ENCODE data around the gene AQP5. TPM values are rescaled to one million over a fixed set of nuclear protein-coding genes. Genes with fewer than 3 reads are reported as not detected.
A peak's percentile ranks its signal among the peaks of the same experiment; 100 is the strongest.

AQP5 gene
- total RNA-seq, 2 donors from 2014 or later, result 0.42 to 0.54 TPM

- Histone ChIP-seq H3K36me3 (no peaks in the 10 kb centered on the region), H3K27me3 (replicated peaks; ENCODE audit: insufficient read depth) (no peaks in the 10 kb centered on the region), H3K27ac (no peak overlapping the region), H3K9me3 (no peaks in the 10 kb centered on the region), H3K4me1 (ENCODE audit: control insufficient read depth in 1 of 2, low read depth in 2 of 2) (peaks cover 9 to 24% of the 10 kb centered on the region in 2 donors), H3K4me3 (no peak overlapping the region)
- DNase-seq (ENCODE audit: low spot score), result no peak
- ATAC-seq (ENCODE audit: insufficient number of reproducible peaks, low FRiP score, low read depth), result no peak
- no peak for TF ChIP-seq CTCF (IDR thresholded peaks at IDR 0.05)
These were observed 11.7 kb downstream of the AQP5 start for GRCh38 chr12:49973361-49973830.

DNA sequence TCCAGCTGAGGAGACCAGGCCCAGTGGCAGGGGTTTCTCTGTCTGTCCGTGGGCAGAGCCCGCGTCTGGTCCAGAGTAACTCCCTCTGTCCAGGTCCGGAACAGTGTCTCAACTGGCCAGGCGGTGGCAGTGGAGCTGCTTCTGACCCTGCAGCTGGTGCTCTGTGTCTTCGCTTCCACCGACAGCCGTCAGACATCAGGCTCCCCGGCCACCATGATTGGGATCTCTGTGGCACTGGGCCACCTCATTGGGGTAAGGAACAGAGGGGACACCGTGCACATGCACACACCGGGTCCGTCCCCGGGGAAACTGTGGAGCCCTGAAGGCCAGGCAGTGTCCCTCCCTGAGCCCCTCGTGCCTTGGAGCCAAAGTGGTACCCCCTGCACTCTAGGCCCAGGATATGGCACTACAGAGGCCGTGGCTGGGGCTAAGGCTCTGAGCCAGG, 12.6 kb downstream of the AQP5 start:
- Histone ChIP-seq H3K27ac (peak overlapping the region; percentile 4 to 5), H3K36me3 (no peaks in the 10 kb centered on the region), H3K4me1 (ENCODE audit: control insufficient read depth in 1 of 2, low read depth in 2 of 2) (peaks cover 9 to 24% of the 10 kb centered on the region in 2 donors), H3K9me3 (no peaks in the 10 kb centered on the region), H3K4me3 (peak overlapping the region; percentile 47), H3K27me3 (replicated peaks; ENCODE audit: insufficient read depth) (no peaks in the 10 kb centered on the region)
- ATAC-seq (ENCODE audit: insufficient number of reproducible peaks, low FRiP score, low read depth) (no peak), DNase-seq (ENCODE audit: low spot score) (no peak)
- TF ChIP-seq CTCF (IDR thresholded peaks at IDR 0.05), result peak; percentile 40

DNA sequence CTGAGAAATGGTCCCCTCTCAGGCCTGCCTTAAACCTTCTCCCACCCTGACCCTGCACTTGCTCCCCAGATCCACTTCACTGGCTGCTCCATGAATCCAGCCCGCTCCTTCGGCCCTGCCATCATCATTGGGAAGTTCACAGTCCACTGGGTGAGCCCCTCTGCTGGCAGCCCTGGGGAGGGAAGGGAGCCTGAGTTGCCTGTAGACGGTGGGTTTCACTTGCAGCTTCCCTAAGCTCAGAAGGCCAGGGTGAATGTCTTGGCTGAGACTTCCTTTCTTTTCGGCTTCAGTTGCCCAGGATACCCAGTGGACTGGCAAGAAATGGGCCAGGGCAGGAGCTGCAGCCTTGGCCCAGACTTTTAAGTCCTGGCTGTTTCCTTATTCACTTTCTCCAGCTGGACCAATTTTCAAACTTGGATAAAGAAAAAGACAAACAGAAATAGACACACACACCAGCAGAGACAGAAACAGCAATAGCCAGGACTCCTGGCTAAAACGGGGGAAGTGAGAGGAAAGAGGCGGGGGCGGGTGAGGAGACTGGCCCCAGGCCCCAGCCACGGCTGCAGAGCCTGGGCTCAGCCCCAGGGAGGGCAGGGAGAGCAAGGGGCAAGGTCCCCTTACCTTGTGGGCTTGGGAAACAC, 13.1 kb downstream of the AQP5 start:
- Histone ChIP-seq H3K36me3 (no peaks in the 10 kb centered on the region), H3K4me1 (ENCODE audit: control insufficient read depth in 1 of 2, low read depth in 2 of 2) (peaks cover 9 to 24% of the 10 kb centered on the region in 2 donors), H3K9me3 (no peaks in the 10 kb centered on the region), H3K27me3 (replicated peaks; ENCODE audit: insufficient read depth) (no peaks in the 10 kb centered on the region), H3K27ac (peak overlapping the region; percentile 4 to 5), H3K4me3 (peak overlapping the region; percentile 47)
- ATAC-seq (ENCODE audit: insufficient number of reproducible peaks, low FRiP score, low read depth), result peak; percentile 20
- DNase-seq (ENCODE audit: low spot score), result no peak
- TF ChIP-seq CTCF (IDR thresholded peaks at IDR 0.05), result no peak

- Histone ChIP-seq H3K4me3 (peak overlapping the region; percentile 47), H3K27ac (peak overlapping the region; percentile 4 to 5), H3K4me1 (ENCODE audit: control insufficient read depth in 1 of 2, low read depth in 2 of 2) (peaks cover 9 to 24% of the 10 kb centered on the region in 2 donors), H3K9me3 (no peaks in the 10 kb centered on the region), H3K36me3 (no peaks in the 10 kb centered on the region), H3K27me3 (replicated peaks; ENCODE audit: insufficient read depth) (no peaks in the 10 kb centered on the region)
- no peak for DNase-seq (ENCODE audit: low spot score)
- no peak for ATAC-seq (ENCODE audit: insufficient number of reproducible peaks, low FRiP score, low read depth)
- no peak for TF ChIP-seq CTCF (IDR thresholded peaks at IDR 0.05)
These were observed 13.7 kb downstream of the AQP5 start for GRCh38 chr12:49975318-49975761.

DNA sequence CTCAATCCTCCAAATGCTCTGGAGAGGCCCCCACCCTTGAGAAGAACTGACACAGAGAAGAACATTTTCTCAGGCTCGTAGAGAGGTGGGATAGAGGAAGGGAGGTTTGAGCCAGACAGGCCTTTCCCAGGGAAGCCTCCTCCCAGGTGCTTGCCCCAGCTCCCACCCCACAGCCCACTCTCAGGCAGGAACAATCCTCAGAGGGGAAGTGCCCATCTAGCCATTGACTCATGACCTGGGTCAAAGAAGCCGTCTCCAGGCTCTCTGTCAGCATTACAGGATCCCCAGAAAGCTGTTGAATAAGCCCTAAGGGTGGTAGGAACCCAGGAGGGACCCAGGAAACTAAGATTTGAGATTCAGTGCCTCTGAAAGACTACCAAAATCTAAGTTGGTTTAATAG, 14.9 kb downstream of the AQP5 start:
- no peaks in the 10 kb centered on the region for H3K36me3 ChIP-seq
- ATAC-seq (ENCODE audit: insufficient number of reproducible peaks, low FRiP score, low read depth) (no peak), DNase-seq (ENCODE audit: low spot score) (no peak)
- H3K9me3 ChIP-seq, result no peaks in the 10 kb centered on the region
- no peak overlapping the region for H3K27ac ChIP-seq
- TF ChIP-seq CTCF (IDR thresholded peaks at IDR 0.05), result no peak
- no peak overlapping the region for H3K4me3 ChIP-seq
- H3K4me1 ChIP-seq (ENCODE audit: control insufficient read depth in 1 of 2, low read depth in 2 of 2), result peaks cover 9 to 24% of the 10 kb centered on the region in 2 donors
- no peaks in the 10 kb centered on the region for H3K27me3 ChIP-seq (replicated peaks; ENCODE audit: insufficient read depth)

Data from thoracic aorta (tissue), 2 donors.